GM18526 (cell line): ENCODE data around the gene CEP120.

Experiments used
- POLR2A ChIP-seq: IDR thresholded peaks from 3 replicates; pipeline ENCODE4 v1.6.1; 2011; ENCODE audit not compliant: insufficient read length; ENCODE audit errors: extremely low read depth

CEP120 gene

GRCh38 chr5:123423278-123424149 is at the start of gene CEP120:
TSS of gene CEP120 (minus strand) at chr5:123423403. CDS start at chr5:123422998, 405 bp downstream.
- TF ChIP-seq POLR2A, result peak; percentile 70

DNA sequence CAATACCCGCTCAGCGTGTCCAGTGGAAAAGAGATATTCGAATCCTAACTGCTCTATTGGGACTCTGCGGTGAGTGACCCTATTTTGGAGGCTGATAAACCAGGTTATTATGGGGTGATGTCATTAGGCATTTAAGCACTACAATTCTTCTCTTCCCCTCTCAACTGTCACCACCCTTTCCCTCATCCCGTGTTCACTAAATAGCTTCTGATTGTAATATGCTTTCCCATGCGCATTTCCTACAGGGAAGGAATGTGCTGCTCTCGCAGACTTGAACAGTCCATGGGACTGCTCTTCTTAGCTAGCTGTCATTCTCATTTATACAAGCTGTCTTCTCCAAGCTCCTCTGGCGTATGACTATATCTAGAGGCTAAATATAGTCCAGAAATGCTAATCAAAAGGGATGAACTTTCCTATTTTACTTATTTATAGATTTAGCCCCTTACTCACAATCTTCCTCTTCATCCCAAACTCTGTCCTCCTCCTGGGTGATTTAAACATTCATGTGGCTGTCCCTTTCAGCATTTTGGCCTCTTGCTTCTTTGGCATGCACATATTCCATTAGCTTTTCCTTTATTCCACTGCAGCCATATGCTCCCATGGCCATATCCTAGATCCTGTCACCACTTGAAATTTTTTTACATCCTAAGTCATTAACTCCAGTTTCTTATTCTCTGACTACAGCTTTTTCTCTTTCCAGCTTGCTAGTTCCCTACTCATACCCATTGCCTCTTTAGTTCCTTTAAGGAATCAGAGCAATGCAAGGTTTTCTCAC is 49.1 kb upstream of the CEP120 start:
- no peak for TF ChIP-seq POLR2A

GRCh38 chr5:123471385-123471784 is 48.2 kb upstream of the CEP120 start:
- TF ChIP-seq POLR2A, result no peak

GRCh38 chr5:123460296-123460729 is 37.1 kb upstream of the CEP120 start:
- TF ChIP-seq POLR2A, result no peak

DNA sequence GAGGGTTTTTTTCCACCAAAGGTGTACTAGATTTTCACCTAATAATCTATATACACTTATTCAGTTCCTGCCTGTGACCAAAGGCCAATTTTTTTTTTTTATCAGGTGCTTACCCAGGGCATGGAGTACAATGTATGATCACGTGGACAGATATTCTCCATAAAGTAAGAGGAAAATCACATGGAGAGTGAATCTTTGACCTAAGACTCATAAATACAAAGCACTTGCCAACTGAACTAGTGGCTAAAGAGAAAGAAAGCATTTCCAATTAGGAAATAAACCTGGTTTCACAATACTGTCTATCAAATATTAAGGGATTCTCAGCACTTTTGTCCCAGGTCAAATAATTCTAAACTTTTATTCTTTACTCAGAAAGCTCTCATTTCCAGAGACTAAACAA is 33.0 kb upstream of the CEP120 start:
- TF ChIP-seq POLR2A, result no peak

DNA sequence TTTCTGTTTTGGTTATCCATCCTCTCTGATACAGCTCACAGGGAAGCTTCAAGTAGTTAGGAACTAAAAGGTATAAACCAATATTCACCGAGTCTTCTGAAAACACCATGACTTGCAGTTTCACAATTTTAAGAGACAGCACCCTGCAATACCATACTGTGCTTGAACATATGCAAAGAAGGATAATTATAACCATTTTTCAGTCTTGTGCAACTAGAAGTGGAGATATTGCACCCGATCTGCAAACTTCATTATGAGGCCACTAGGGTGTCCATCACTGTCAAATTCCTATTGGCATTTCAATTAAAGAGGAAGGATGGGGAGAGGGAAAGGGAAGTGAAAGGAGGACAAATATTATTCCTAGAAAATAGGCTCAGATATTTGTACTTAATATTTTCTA is 32.4 kb upstream of the CEP120 start:
- no peak for TF ChIP-seq POLR2A

DNA sequence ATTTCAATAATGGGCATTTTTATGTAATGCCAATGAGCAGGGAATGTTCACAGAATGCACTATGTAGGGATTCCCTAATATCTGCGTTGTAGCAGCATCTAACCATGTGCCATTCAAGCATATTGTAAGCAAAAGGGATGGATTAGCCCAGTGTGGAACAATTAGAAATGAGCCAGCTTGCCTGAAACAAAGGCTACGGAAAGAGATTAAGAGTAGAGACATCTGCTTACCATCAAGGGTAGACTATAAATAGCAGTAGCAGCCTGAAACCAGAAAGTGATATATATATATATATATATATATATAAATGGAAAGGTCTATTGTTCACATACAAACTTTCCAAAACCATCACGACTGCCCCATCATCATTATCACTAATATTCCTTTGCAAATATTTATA is 31.9 kb upstream of the CEP120 start:
- TF ChIP-seq POLR2A, result no peak

- TF ChIP-seq POLR2A, result no peak
These were observed 31.2 kb upstream of the CEP120 start for GRCh38 chr5:123454259-123454911.

GRCh38 chr5:123452401-123452800 is 29.2 kb upstream of the CEP120 start:
- no peak for TF ChIP-seq POLR2A

- TF ChIP-seq POLR2A, result no peak
These were observed 27.8 kb upstream of the CEP120 start for GRCh38 chr5:123451047-123451446.

GRCh38 chr5:123450640-123451039 is 27.4 kb upstream of the CEP120 start:
- TF ChIP-seq POLR2A, result no peak

DNA sequence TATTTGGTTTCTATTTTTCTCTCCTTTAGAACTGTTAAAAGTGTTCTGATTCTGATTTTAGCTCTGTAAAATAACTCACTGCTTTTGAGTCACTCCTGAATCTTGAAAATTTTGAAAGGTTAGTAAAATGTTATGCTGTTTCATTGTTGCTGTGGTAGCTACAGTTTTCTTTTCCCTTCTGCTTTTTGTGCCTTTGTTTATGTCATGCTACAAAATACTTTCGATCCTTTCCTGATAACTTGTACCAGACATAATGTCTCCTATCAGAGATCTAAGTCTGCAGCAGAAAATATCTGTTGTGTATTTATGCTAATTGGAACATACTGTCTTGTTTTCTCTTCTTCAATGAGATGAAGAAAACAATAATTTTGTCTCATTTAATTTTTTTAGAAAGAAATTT is 26.9 kb upstream of the CEP120 start:
- TF ChIP-seq POLR2A, result no peak

- TF ChIP-seq POLR2A, result no peak
These were observed 26.3 kb upstream of the CEP120 start for GRCh38 chr5:123449424-123449974.

DNA sequence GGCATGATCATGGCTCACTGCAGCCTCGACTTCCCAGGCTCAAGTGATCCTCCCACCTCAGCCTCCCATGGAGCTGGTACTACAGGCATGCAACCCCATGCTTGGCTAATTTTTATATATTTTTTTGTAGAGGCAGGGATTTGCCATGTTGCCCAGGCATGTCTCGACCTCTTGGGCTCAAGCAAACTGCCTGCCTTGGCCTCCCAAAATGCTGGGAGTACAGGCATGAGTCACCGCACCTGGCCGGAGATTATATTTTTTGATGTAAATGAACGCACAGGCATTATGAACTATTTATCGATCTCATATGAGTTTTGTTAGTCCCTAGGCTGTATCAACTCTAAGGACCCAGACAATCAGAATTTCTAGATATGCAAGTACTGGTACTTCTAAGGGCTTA is 25.5 kb upstream of the CEP120 start:
- TF ChIP-seq POLR2A, result no peak

DNA sequence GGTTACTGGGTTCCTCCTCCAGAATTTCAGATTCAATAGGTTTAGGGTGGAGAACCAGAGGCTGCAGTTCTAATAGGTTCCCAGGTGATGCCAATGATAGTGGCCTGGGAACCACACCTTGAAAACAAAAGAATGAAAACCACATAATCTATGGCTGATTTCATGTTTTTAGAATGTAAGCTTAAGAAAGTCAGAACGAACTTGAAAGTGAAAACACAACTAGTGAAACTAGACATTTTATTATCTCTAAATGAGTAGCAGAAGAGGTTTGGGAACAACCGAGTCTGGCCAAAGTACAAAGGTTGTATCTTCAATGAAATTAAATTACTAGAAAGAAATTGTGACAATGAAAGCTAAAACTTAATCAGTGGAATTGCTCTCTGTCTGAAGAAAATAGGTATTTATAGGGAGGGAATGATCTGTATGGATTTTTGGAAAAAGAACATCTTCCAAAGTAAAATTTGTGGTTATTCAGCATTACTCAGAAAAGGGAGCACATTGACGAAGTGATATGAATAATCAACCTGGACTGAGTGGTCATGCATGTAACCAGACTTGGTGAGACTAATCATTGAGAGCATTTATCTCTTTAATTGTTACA is 24.9 kb upstream of the CEP120 start:
- TF ChIP-seq POLR2A, result no peak

GRCh38 chr5:123444016-123444415 is 20.8 kb upstream of the CEP120 start:
- TF ChIP-seq POLR2A, result no peak

DNA sequence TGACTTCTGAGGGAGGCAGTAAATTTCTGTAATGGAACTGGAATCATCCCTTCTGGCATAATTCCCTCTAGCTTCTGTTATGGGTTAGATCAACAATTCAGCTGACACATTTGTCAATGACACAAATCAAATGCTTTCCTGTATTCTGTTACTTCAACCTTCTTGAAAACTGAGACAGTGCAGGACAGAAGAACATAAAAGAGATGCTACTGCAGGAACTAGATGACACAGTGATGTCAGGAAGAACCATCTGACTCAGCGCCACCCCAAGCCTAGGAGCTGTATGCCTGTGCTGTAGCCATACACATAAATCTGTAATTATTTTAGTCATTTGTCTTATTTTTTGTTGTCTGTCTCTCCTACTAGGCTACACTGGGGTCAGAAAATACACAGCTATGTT is 18.2 kb upstream of the CEP120 start:
- no peak for TF ChIP-seq POLR2A
